Colonic mucosa (tissue), 4 donors: Measurements from ENCODE around the gene MED23. TPM values are rescaled to one million over a fixed set of nuclear protein-coding genes. Genes with fewer than 3 reads are reported as not detected.
A peak's percentile ranks its signal among the peaks of the same experiment; 100 is the strongest.

ENCODE experiments used
- DNase-seq: peaks from one replicate; pipeline ENCODE4 v3.0.0-alpha.2; 2020
- H3K27ac ChIP-seq: fragments of 200-600 bp; one replicate; pipeline ENCODE4 v1.8.0; 2021
- H3K27me3 ChIP-seq: fragments of 200-600 bp; one replicate; pipeline ENCODE4 v1.8.0; 2021
- H3K36me3 ChIP-seq: fragments of 200-600 bp; one replicate; pipeline ENCODE4 v1.8.0; 2021
- H3K4me1 ChIP-seq: fragments of 200-600 bp; one replicate; pipeline ENCODE4 v1.8.0; 2021; ENCODE audit warnings: mild to moderate bottlenecking
- H3K4me3 ChIP-seq: fragments of 200-600 bp; one replicate; pipeline ENCODE4 v1.8.0; 2021
- H3K9ac ChIP-seq, 2 donors: one replicate each; pipeline ENCODE4 v1.7.0; 2013; ENCODE audit warnings: control low read depth in 2 of 2, low read depth in 2 of 2, low read length in 2 of 2
- H3K9me3 ChIP-seq: fragments of 200-600 bp; one replicate; pipeline ENCODE4 v1.8.0; 2021
- intact Hi-C: fragments of 100-400 bp; cut with DNase I; formaldehyde crosslinking; loops from one replicate; pipeline ENCODE4 v1.14.1; 2022
- total RNA-seq, 2 donors: library from RNA; stranded (reverse); fragmentation: NEBNext Ultra II Directional in 1 of 2; extraction: Animal tissue kit (Norgen Biotek cat#: 25700) in 1 of 2; gene quantifications; one replicate each; pipeline ENCODE4 v1.2.1, GENCODE V29; 2021
- TF ChIP-seq, protein P1 (sequence below): fragments of 200-600 bp; IDR thresholded peaks from one replicate; pipeline ENCODE4 v1.8.0; 2022; ENCODE audit warnings: antibody characterized with exemption, mild to moderate bottlenecking
- donor health status: healthy.
- donor health status: DM: no; HTN: no; CAD: no.
- donor health status: DM: no; HTN: no; CAD: no.

MED23 gene
- total RNA-seq, 2 donors from 2014 or later = 24.5 to 36.5 TPM

DNA sequence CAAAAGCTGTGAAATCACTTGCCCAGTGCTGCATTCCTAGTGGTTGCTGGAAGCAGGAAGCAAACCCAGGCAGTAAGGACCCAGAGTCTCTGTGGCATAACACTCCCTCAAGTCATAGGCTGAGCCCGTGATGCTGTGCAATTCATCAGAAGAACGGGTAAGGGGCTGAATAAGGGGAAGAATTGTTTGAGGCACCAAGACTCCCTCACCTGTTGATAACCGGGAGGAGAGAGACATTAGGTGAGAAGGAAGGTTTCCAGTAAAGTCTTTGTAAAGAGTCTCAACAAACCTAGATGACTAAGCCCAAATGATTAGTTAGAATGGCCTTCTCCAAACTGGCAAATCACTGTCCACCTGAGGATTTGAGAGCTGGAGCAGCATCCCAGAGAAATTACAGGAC, 27.3 kb upstream of the MED23 start:
- no peaks in the 10 kb centered on the region for H3K9me3 ChIP-seq
- H3K9ac ChIP-seq = no peak overlapping the region
- H3K36me3 ChIP-seq = no peaks in the 10 kb centered on the region
- no peak for DNase-seq
- TF ChIP-seq, protein P1, sequence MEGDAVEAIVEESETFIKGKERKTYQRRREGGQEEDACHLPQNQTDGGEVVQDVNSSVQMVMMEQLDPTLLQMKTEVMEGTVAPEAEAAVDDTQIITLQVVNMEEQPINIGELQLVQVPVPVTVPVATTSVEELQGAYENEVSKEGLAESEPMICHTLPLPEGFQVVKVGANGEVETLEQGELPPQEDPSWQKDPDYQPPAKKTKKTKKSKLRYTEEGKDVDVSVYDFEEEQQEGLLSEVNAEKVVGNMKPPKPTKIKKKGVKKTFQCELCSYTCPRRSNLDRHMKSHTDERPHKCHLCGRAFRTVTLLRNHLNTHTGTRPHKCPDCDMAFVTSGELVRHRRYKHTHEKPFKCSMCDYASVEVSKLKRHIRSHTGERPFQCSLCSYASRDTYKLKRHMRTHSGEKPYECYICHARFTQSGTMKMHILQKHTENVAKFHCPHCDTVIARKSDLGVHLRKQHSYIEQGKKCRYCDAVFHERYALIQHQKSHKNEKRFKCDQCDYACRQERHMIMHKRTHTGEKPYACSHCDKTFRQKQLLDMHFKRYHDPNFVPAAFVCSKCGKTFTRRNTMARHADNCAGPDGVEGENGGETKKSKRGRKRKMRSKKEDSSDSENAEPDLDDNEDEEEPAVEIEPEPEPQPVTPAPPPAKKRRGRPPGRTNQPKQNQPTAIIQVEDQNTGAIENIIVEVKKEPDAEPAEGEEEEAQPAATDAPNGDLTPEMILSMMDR = no peak
- H3K4me1 ChIP-seq = peaks cover 4% of the 10 kb centered on the region
- H3K4me3 ChIP-seq = no peak overlapping the region
- no peaks in the 10 kb centered on the region for H3K27me3 ChIP-seq
- intact Hi-C loops = no loop called here
- no peak overlapping the region for H3K27ac ChIP-seq

DNA sequence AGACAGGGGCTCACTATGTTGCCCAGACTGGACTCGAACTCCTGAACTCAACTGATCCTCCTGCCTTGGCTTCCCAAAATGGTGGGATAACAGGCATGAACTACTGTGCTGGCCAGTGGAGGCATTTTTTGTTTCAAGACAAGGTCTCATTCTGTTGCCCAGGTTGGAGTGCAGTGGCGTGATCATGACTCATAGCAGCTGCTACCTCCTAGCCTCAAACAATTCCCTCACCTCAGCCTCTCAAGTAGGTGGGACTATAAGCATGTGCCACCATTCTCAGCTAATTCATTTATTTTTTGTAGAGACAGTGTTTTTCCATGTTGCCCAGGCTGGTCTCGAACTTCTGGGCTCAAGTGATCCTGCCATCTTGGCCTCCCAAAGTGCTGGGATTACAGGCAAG, 26.3 kb upstream of the MED23 start:
- TF ChIP-seq, protein P1 = no peak
- intact Hi-C loops = no loop called here
- no peak overlapping the region for H3K4me3 ChIP-seq

DNA sequence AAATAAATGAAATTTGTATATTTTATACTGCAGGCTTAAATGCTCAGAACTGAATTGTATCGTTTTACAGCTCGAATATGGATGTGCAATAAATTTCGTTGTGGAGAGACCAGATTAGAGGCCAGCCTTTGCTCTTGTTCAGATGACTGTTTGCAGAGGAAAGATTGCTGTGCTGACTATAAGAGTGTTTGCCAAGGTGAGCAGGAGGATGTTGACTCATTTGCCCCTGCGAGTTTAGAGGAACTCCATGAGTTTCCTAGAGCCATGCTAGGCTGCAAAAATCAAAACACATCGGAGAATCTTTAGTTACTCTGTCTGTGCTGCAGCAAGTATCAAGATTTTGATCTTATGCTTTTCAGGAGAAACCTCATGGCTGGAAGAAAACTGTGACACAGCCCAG, 24.4 kb upstream of the MED23 start:
- Histone ChIP-seq H3K27me3 (no peaks in the 10 kb centered on the region), H3K27ac (peak overlapping the region; percentile 77), H3K4me1 (peaks cover 4% of the 10 kb centered on the region), H3K36me3 (no peaks in the 10 kb centered on the region), H3K4me3 (no peak overlapping the region), H3K9ac (peak overlapping the region in 1 of 2 donors; percentile 62), H3K9me3 (no peaks in the 10 kb centered on the region)
- intact Hi-C loops = no loop called here
- TF ChIP-seq, protein P1 = no peak
- DNase-seq = peak; percentile 66

More for the DNA sequence above, 26.3 kb upstream of the MED23 start:
- H3K9me3 ChIP-seq = no peaks in the 10 kb centered on the region
- no peaks in the 10 kb centered on the region for H3K27me3 ChIP-seq
- no peak for DNase-seq
- H3K4me1 ChIP-seq = peaks cover 4% of the 10 kb centered on the region
- no peaks in the 10 kb centered on the region for H3K36me3 ChIP-seq
- no peak overlapping the region for H3K9ac ChIP-seq
- H3K27ac ChIP-seq = no peak overlapping the region

DNA sequence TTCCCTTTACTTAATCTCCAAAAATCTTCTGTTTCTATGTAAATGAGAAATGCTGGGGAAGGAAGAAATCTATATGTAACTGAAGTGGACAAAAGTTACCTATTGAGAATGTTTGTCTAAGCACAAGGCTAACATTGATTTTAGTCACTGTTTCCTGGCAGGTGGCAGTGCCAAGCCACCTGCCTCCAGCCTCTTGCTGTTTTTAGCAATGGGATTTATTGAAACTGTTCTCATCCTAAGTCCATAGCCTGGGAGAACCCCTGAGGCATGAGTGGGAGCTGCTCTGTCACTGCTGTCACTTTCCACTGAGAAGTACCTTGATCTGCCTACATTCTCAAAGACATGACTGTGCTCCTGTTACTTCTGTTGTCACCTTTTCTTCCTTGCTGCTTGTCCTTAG, 23.7 kb upstream of the MED23 start:
- Histone ChIP-seq H3K4me3 (no peak overlapping the region), H3K9ac (peak overlapping the region in 1 of 2 donors; percentile 70), H3K36me3 (no peaks in the 10 kb centered on the region), H3K9me3 (no peaks in the 10 kb centered on the region), H3K4me1 (peaks cover 4% of the 10 kb centered on the region), H3K27ac (peak overlapping the region; percentile 77), H3K27me3 (no peaks in the 10 kb centered on the region)
- TF ChIP-seq, protein P1 = no peak
- peak; percentile 50 for DNase-seq
- intact Hi-C loops = no loop called here

DNA sequence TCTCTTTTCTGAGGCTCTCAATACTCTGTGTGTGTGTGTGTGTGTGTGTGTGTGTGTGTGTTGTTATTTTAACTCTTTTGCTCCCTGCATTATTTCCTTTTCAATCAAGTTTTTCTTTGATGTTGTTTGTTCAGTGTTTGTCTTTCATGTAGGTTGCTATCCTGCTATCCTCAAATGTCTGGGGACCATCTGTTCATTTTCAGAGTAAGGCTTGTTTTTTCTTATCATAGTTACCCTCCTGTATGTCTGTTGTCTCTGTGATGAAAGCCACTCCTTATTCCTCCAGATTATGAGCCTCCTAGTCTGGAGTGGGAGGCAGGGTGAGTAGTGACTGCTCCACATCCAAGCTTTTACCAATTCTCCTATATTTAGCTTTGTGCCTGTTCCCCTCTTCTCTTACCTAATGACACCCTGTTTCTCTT, 18.2 kb upstream of the MED23 start:
- H3K27me3 ChIP-seq = no peaks in the 10 kb centered on the region
- H3K36me3 ChIP-seq = no peaks in the 10 kb centered on the region
- no peaks in the 10 kb centered on the region for H3K9me3 ChIP-seq
- H3K4me1 ChIP-seq = peaks cover 5% of the 10 kb centered on the region
- no peak overlapping the region for H3K9ac ChIP-seq
- TF ChIP-seq, protein P1 = no peak
- intact Hi-C loops = no loop called here
- H3K27ac ChIP-seq = no peak overlapping the region
- DNase-seq = no peak
- no peak overlapping the region for H3K4me3 ChIP-seq
